HG03280 (cell line): ENCODE results near the gene TMEM208.

Experiments
- ATAC-seq: cut with Tn5 transposase; IDR thresholded peaks from one replicate; pipeline ENCODE4 v1.9.1; 2021; ENCODE audit warnings: mild to moderate bottlenecking, moderate library complexity; ENCODE audit not compliant: unreplicated experiment

TMEM208 gene

DNA sequence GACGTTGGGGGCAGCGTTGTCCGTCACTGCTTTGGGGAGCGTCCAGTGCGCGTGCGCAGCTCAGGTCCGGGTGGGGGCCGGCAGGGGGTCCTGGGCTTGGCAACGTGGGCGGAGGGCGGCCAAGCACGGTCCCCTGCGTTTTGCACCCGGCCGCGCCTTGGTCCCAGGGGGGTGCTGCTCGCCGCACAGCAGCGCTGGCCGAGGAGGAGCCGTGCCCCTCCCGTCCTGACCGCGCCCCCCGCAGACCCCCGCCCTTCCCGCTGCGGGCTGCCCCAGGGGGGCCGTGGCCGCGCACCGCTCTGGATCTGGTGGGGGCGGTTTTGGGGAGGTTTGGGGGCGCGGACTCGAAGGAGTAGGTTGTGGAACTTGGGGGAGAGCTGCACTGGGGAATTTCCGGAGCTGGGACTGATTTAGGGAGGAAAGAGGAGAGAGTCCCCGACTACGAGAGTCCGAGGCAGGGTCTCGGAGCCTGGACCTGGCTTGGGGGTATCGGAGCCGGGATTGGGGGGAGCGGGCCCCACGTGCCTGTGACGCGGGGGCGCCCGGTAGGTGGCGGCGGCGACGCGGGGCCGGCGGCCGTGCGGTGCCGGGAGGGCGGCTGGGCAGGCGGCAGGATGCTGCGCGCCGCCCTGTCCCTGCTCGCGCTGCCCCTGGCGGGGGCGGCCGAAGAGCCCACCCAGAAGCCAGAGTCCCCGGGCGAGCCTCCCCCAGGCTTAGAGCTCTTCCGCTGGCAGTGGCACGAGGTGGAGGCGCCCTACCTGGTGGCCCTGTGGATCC is 21.7 kb downstream of the TMEM208 start, which contains the start of gene SLC9A5:
TSS of gene SLC9A5 (plus strand) at position 579 of the 777 bp plus-strand sequence. CDS start at position 615, 36 bp downstream.
- ATAC-seq, result no peak

DNA sequence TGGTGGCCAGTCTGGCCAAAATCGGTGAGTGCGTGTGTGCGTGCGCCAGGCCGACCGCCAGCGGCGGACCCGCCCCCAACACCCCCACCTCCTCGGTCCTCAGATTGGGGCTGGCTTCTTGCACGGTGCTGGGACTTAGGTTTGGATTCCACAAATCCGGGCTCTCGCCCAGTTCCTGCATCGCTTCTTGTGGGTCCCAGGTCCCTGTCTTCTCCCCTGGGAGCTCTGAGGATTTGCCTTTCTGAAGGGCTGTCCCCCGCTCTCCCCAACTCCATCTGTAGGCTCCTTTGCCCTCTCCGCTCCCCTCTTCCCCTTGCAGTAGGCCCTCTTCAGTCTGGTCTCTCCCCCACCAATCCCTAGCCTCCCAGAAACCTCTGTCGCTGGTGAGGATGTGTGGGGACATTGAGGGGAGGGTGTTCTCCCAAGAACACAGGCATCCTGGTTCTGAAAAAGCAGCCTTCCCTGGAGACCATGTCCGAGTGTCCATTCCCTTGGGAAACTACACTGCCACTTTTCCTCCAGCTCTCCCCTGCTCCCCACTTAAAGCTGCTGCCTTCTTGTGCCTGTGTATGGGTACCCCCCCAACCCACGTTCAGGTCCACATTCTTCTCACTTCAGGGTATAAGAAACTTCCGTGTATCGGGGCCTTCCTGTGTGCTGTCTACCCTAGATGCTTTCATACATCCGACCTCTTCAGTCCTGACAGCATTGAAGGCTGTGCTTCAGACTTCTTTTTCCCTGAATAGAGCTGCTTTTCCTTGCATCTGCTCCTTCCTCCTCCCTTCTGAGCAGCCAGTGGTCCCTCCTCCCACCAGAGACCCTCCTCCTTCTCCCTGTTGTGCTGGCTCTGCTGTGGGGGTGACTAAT is 22.5 kb downstream of the TMEM208 start:
- no peak for ATAC-seq

DNA sequence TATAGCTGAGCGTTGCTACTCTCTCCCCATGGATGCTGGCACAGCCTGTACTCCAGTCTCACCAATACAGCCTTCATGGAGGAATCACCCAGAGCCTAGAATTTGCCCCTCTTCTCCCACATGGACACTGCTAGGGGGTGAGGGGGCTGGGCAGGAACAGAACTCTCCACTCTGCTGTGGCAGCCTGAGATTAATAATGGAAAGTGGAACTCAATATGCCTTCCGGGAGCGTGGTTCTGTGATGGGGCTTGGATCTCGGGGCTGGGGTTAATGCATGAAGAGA is 23.1 kb downstream of the TMEM208 start:
- ATAC-seq, result no peak

DNA sequence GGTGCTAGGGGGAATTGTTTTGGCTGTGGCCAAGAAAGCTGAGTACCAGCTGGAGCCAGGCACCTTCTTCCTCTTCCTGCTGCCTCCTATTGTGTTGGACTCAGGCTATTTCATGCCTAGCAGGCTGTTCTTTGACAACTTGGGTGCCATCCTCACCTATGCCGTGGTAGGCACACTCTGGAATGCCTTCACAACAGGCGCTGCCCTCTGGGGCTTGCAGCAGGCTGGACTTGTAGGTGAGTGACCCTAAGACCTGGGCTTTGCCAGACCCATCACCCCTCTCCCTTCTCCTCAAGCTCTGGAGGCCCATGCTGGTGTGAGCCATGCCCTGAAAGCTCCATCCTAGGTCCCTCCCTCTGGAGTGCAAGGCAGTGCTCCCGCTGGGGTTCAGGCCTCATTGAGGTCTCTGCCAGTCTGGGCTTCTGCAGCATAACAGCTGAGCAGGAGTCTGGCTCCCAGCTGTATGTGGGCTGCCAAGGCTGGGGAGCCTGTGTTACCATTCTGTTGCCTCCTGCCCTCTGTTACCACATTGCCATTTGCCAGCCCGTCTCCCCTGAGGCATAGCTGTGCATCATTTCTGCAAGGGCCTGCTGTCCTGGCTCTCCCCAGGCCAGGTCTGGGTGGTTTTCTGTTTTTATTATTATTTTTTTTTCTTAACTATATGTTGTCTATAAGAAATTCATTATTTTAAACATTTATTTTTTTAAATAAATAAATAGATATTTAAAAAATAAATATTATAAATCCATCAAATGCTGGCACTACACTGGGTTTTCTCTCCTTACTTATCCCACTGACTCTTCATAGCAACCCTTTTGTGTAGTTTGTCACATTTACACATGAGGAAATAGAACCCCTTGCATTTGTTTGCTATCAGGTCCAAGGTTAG is 25.9 kb downstream of the TMEM208 start:
- no peak for ATAC-seq

DNA sequence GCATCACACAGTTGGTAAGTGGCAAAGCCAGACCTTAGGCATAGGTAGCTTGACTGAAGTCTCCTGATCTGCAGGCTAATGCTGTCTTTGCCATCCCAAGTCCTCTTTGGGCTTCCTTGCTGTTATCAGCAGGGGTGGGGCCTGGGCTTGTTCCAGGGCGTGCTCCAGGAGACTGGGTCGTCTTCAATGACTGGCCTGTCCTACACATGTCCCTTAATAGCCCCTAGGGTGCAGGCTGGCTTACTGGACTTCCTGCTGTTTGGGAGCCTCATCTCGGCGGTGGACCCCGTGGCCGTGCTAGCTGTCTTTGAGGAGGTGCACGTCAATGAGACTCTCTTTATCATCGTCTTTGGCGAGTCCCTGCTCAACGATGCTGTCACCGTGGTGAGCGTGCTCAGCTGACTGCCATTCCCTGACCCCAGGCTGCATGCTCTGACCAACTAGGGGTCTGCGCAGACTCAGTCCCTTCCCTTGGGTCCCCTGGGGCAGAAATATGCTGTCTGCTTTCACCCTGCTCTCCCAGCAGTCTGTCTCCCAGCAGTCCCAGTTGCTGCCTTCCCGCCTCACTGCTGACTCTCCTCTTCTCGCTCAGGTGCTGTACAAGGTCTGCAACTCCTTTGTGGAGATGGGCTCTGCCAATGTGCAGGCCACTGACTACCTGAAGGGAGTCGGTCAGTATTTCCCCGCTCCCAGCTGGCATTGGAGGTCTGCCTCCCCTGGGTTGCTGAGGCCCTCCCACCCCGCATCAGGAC is 28.0 kb downstream of the TMEM208 start:
- ATAC-seq, result no peak

DNA sequence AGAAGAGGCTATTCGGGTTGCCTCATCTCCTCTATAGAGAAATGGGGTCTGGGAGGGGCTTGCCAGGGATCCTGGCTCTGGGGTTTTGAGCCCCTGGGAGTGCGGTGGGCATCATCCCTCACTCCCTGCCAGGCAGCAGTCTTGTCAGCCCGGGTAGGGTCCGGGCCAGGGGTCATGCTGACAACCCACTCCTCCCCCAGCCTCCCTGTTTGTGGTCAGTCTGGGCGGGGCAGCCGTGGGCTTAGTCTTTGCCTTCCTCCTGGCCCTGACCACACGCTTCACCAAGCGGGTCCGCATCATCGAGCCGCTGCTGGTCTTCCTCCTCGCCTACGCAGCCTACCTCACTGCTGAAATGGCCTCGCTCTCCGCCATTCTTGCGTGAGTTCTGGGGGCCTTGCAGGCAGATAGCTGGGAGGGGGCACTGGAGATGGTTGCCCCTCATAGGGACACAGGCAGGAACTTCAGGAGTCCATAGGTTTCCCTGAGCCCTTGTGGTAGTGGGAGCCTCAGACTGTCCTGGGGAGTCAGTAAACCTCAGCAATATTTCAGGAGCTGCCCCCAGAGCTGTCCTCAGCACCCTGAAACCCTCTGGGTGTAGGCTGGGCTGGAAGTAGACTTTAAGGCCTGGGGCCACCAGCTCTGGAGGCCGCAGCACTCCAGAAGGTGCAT is 28.8 kb downstream of the TMEM208 start:
- no peak for ATAC-seq

DNA sequence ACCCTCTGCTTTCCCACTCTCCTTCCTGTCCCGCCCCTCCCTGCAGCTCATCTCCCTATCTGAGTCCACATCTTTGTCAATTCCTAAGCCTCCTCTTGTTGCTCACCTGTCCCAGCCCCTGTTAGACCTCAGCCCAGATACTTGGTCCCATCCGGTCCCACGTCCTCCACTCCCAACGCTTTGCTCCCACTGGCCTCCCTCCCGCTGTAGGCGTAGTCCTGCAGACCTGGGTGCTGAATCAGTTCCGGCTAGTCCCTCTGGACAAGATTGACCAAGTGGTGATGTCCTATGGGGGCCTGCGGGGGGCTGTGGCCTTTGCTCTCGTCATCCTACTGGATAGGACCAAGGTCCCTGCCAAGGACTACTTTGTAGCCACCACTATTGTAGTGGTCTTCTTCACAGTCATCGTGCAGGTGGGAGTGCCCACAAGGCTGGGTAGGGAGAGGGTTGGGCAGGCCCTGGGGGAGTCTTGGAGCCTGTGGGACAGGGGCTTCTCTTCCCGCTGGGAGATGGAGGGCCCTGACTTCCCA is 29.8 kb downstream of the TMEM208 start:
- ATAC-seq, result no peak

DNA sequence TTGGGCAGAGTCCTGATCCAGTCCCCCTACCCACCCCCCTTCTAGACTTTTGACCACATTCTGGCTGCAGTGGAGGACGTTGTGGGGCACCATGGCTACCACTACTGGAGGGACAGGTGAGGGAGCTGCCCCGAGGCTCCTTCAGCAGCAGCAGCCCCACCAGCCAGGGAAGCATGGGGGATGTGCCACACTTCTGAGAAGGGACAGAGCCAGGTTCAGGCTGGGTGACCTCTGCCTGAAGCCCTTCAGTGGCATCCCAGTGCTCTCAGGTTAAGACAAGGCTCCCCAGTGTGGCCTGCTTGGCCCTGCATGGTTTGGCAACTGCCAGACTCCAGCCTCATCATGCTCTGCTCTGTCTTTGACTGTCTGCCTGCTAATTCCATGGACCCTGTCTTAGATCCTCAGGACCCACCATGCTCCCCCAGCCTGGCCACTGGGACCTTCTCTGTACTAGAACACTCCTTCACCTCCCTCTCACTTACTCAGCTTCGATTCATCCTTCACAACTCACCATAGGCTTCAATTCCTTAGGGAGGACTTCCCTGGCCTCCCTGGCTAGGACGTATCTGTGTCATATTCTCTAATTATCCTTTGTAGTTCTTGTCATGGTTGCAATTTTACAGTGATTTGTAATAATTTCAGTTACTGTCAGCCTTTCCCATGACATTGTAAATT is 30.7 kb downstream of the TMEM208 start:
- ATAC-seq, result no peak

DNA sequence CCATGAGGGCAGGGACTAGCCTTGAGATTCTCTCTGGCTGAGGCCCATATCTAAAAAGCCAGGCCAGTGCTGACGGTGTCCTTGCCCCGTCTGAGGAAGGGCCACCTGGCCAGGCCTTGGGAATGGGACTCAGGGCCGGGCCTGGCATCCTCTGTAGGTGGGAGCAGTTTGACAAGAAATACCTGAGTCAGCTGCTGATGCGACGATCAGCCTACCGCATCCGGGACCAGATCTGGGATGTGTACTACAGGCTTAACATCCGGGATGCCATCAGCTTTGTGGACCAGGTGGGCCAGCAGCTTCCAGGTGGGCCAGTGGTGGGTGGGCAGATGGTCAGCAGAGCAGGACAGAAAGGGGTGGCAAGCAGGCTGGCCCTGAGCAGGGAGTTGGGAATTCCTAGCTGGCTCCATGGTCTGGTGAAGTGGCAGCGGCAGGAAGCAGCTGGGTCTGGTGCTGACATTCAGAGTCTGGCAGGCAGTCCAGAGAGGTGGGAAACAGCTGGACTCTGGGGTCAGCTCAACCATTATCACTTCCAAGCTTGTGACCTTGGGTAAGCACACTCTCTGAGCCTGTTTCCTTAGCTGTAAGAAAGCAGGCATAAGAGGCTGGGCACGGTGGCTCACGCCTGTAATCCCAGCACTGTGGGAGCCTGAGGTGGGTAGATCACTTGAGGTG is 31.4 kb downstream of the TMEM208 start:
- ATAC-seq, result no peak

DNA sequence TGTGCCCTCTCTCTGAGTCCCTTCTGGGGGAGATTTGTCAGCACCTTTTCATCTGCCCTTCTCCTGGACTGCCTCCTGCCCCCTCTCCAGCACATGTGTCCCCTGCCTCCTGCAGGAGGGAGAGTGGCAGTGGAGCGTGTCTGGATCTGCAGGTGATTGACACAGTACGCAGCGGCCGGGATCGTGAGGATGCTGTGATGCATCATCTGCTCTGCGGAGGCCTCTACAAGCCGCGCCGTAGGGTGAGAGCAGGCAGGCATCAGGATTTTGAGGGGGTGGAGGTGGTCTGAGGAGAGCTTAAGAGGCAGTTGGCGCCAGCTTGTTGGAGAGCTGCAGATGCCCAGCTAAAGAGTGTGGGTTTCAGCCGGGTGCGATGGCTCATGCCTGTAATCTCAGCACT is 32.8 kb downstream of the TMEM208 start:
- ATAC-seq, result no peak

DNA sequence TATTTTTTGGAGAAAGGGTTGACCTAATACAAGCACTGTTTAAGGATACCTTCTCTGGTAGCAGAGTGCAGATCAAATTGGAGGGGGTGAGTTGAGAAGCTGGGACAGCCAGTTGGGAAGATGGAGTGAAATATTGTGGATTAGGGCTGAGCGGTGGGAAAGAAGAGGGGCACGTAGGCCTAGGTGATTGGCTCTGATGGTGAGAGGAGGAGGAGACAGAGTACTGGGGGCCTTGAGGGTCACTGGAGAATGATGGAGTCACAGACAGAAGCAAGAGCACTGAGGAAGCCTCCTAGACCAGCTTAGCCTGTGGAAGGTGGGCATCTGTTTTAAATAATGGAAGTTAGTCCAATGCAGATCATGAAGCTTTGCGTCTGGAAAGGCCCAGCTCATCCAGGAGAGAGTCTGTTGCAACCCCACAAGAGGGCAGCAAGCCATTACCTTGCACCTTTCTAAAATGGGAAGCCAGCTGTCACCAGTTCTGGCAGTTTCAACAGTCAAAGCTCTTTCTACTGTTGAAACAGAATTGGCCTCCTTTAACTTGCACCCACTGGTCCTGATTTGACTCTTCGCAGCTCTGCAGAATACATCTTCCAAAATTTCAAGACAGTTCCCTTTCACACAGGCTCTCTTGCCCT is 33.6 kb downstream of the TMEM208 start:
- no peak for ATAC-seq

DNA sequence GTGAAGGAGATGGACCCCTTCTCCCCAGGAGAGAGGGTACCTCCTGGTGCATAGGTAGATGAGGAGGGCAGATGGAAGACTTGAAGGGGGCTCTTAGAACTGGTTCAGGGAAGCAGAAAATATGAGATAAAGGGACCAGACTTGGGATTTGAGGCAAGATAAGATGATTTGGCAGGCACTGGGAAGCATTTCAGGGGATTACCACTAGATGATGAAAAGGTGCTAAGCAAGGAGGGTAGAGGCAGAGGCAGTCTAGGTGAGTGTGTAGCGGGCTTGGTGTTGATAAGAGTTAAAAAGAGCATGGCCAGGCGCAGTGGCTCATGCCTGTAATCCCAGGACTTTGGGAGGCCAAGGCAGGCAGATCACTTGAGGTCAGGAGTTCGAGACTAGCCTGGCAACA is 36.3 kb downstream of the TMEM208 start:
- ATAC-seq, result no peak

DNA sequence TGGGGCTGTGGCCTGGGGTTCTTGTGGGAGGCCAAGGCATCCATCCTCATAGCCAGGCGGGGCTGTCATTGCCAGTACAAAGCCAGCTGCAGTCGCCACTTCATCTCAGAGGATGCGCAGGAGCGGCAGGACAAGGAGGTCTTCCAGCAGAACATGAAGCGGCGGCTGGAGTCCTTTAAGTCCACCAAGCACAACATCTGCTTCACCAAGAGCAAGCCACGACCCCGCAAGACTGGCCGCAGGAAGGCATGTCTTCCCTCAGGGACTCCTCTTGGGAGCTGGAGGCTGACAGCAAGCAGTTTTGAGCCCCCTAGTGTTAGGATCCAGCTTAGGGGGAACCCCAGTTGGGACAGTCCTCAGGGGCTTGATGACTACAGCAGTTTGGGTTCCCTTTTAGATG is 37.3 kb downstream of the TMEM208 start:
- ATAC-seq, result no peak

DNA sequence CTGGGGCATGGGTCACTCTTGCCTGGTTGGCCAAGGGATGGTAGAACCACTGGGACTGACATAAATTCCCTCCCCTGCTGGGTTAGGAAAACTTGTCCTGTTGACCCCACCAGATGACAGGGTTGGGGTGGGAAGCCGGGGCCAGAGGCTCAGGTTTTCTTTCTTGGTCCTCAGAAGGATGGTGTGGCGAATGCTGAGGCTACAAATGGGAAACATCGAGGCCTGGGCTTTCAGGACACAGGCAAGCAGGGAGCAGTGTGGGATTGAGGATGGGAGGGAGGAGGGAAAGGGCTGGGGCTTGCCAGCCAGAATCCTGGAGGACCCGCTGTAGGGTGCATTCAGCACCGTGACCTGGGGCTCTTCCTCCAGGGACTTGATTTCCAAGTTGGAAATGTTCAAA is 37.9 kb downstream of the TMEM208 start:
- ATAC-seq, result no peak

DNA sequence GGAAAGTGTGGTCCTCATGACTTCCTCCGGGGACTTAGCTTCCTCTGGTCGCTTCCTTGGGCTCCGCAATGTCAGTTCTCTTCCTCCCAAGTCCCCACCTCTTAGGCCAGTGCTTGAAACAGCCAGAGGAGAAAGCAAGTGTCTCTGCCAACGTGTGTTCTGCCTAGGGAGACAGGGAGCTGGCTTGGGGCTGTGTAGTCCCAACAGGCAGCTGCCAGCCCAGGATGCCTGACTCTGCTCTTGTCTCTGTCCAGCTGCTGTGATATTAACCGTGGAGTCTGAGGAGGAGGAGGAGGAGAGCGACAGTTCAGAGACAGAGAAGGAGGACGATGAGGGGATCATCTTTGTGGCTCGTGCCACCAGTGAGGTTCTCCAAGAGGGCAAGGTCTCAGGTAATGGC is 38.9 kb downstream of the TMEM208 start:
- no peak for ATAC-seq

DNA sequence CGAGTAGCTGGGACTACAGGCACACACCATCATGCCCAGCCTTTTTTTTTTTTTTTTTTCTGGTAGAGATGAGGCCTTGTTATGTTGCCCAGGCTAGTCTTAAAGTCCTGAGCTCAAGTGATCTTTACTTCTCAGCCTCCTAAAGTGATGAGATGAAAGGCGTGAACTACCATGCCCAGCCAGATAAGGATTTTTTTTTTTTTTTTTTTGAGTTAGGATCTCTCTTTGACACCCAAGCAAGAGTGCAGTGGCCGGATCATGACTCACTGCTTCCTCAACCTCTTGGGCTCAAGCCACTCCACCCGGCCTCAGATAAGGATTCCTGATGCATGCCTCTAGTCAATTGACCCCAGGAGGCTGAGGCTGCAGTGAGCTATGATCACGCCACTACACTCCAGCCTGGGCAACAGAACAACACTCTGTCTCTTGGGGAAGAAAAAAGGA is 41.2 kb downstream of the TMEM208 start:
- no peak for ATAC-seq

DNA sequence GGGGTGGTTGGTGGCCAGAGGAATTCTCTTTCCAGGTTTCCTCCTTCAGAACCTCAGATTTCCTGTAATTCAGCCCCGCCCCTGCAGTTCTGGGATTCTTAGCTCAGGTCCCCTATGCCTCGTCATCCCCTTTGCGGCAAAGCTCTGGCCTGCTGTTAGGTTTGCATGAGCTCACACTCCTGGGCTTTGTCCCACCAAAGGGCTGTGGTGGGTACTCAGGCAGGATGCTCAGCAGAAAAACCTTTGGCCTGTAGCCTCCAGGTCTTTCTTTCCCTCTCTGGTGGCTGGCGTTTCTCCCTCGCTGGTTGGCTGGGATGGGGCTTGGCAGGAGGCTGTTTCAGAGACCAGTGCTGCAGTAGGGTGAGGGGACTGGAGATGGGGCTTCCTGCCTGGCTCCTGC is 42.8 kb downstream of the TMEM208 start:
- ATAC-seq, result no peak

DNA sequence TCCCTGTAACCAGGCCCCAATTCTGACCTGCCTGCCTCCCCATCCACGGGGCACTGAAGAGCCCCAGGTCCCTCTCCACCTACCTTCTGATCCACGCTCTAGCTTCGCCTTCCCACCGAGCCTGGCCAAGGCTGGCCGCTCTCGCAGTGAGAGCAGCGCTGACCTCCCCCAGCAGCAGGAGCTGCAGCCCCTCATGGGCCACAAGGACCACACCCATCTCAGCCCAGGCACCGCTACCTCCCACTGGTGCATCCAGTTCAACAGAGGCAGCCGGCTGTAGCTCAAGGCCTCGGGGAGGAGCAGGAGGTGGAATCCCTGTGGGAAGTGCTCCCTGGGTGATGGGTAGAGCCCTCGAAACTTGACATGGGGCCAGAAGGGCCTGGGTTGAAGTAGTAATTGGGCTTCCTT is 44.0 kb downstream of the TMEM208 start:
- no peak for ATAC-seq
